ENCODE results near the gene INS. TPM values are rescaled to one million over a fixed set of nuclear protein-coding genes. Genes with fewer than 3 reads are reported as not detected.

The INS gene
- polyA plus RNA-seq, 1 experiment: not detected

DNA sequence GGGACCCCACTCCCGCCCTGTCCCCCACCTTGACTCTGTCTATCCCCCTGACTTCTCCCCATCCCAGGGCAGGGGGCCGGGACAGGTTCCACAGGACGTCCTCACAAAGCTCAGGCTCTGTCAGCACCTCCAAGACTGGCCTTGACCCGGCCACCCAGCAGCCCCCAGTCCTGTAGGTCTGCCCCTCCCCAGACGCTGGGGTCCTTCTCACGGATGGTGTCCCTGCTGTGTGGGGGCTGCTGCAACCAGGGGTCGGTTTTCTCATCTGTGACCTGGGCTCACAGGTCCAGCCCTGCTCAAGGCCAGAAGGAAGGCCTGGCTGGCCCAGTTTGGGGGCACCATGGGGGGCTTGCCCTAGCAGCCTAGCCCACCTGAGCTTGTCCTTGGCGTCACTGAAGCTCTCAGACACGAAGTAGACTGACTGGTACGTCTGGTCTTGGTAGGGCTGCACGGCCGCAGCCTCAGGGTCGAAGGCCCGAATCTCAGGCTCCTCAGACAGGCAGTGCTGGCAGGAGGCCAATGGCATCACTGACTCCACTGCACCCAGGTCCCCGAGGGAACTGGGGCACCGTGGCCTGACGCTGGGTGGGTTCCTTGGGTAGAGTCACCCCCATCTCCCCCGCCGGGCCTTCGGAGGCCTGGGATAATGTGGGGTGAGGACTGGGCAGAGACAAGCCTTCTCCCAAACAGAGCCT is 4.0 kb upstream of the INS start:
- ChIA-PET CTCF (interaction anchor here (0.6 to 2.5 kb wide), 7 partner anchors 14 to 512 kb away, joined by 3 to 13 read pairs (median 5); partner anchors contain the start of gene TSSC4), POLR2A (no interaction called here)
- no peak for DNase-seq (ENCODE audit: low read depth, low spot score)
- Histone ChIP-seq H3K4me3 (ENCODE audit: low read depth, low read length) (no peak overlapping the region), H3K9me3 (ENCODE audit: control insufficient read depth, insufficient read depth, low read length) (no peaks in the 10 kb centered on the region; the same call in 1 of the 2 replicates), H3K27ac (ENCODE audit: low read depth, low read length) (no peak overlapping the region), H3K27me3 (ENCODE audit: control insufficient read depth, insufficient read depth, low read length) (peaks cover 13% of the 10 kb centered on the region)
- TF ChIP-seq CTCF (IDR thresholded peaks at IDR 0.05; ENCODE audit: low read depth, low read length): no peak

DNA sequence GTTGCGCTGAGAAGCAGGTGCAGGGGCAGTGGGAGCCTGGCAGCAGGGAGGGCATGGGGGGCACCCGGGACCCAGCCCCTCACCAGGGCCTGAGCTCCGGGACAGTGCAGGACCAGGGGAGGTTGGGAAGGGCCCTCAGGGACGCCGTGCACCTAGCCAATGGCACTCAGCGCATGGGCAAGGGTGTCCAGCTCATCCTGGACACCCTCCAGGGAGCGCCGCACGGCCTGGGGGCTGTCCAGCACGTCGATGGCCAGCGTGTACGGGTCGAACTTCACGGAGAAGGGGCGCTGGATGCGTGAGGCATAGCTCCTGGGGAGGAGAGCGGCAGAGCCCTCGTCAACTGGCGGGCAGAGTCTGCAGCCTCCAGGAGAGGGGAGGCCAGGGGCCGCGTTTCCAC is 3.1 kb upstream of the INS start:
- TF ChIP-seq CTCF (IDR thresholded peaks at IDR 0.05; ENCODE audit: low read depth, low read length): no peak
- CTCF ChIA-PET: interaction anchor here (0.6 to 2.3 kb wide), 5 partner anchors 13 to 901 kb away, joined by 3 to 11 read pairs (median 5); no protein-coding TSS in a partner anchor
- Histone ChIP-seq H3K27me3 (ENCODE audit: control insufficient read depth, insufficient read depth, low read length) (peaks cover 8% of the 10 kb centered on the region), H3K27ac (ENCODE audit: low read depth, low read length) (no peak overlapping the region), H3K9me3 (ENCODE audit: control insufficient read depth, insufficient read depth, low read length) (no peaks in the 10 kb centered on the region; the same call in 1 of the 2 replicates), H3K4me3 (ENCODE audit: low read depth, low read length) (no peak overlapping the region)
- no peak for DNase-seq (ENCODE audit: low read depth, low spot score)
- POLR2A ChIA-PET: no interaction called here

GRCh38 chr11:2163428-2163978 is 2.5 kb upstream of the INS start:
- Histone ChIP-seq H3K9me3 (ENCODE audit: control insufficient read depth, insufficient read depth, low read length) (no peaks in the 10 kb centered on the region; the same call in 1 of the 2 replicates), H3K27ac (ENCODE audit: low read depth, low read length) (no peak overlapping the region), H3K4me3 (ENCODE audit: low read depth, low read length) (no peak overlapping the region), H3K27me3 (ENCODE audit: control insufficient read depth, insufficient read depth, low read length) (peaks cover 8% of the 10 kb centered on the region)
- DNase-seq (ENCODE audit: low read depth, low spot score): no peak
- no peak for TF ChIP-seq CTCF (IDR thresholded peaks at IDR 0.05; ENCODE audit: low read depth, low read length)
- POLR2A ChIA-PET: no interaction called here
- CTCF ChIA-PET: interaction anchor here (0.6 to 5.8 kb wide), 3 partner anchors 13 to 902 kb away, joined by 3 to 25 read pairs (median 3); no protein-coding TSS in a partner anchor

GRCh38 chr11:2159536-2160413 is 1.2 kb downstream of the INS start:
- ChIA-PET CTCF (interaction anchor here (5.8 kb wide), 1 partner anchor 9 kb away, joined by 25 read pairs; no protein-coding TSS in a partner anchor), POLR2A (no interaction called here)
- Histone ChIP-seq H3K27me3 (ENCODE audit: control insufficient read depth, insufficient read depth, low read length) (peaks cover 8% of the 10 kb centered on the region), H3K4me3 (ENCODE audit: low read depth, low read length) (no peak overlapping the region), H3K9me3 (ENCODE audit: control insufficient read depth, insufficient read depth, low read length) (no peaks in the 10 kb centered on the region; the same call in 1 of the 2 replicates), H3K27ac (ENCODE audit: low read depth, low read length) (no peak overlapping the region)
- DNase-seq (ENCODE audit: low read depth, low spot score): no peak
- TF ChIP-seq CTCF (IDR thresholded peaks at IDR 0.05; ENCODE audit: low read depth, low read length): no peak

Data from AG04450 (cell line).